H9 (cell line): ENCODE data around the gene PROKR1. TPM values are rescaled to one million over a fixed set of nuclear protein-coding genes. Genes with fewer than 3 reads are reported as not detected.

Source experiments
- DNase-seq: peaks from one replicate; pipeline ENCODE4 v3.0.0-alpha.2; 2017
- H2AFZ ChIP-seq: one replicate; pipeline ENCODE4 v1.6.1; 2013; ENCODE audit warnings: mild to moderate bottlenecking, low read length, control low read depth, moderate library complexity
- H2AK5ac ChIP-seq: 2 replicates; pipeline ENCODE4 v1.6.1; 2013; ENCODE audit warnings: low read length, control low read depth, mixed read lengths; ENCODE audit not compliant: insufficient read length
- H2BK120ac ChIP-seq: one replicate; pipeline ENCODE4 v1.6.1; 2013; ENCODE audit warnings: low read depth, mild to moderate bottlenecking, low read length, control low read depth, inconsistent platforms; ENCODE audit not compliant: poor library complexity, severe bottlenecking
- H2BK12ac ChIP-seq: 2 replicates; pipeline ENCODE4 v1.6.1; 2013; ENCODE audit warnings: low read length, control low read depth, mixed read lengths, low read depth; ENCODE audit not compliant: insufficient read length
- H2BK15ac ChIP-seq: 2 replicates; pipeline ENCODE4 v1.6.1; 2013; ENCODE audit warnings: low read depth, low read length, control low read depth
- H2BK20ac ChIP-seq: one replicate; pipeline ENCODE4 v1.6.1; 2013; ENCODE audit warnings: low read depth, mild to moderate bottlenecking, low read length, control low read depth, inconsistent platforms; ENCODE audit not compliant: poor library complexity, severe bottlenecking
- H2BK5ac ChIP-seq: 2 replicates; pipeline ENCODE4 v1.6.1; 2013; ENCODE audit warnings: low read length, control low read depth, mixed read lengths; ENCODE audit not compliant: insufficient read length
- H3K14ac ChIP-seq: 2 replicates; pipeline ENCODE4 v1.6.1; 2013; ENCODE audit warnings: low read length, control low read depth; ENCODE audit not compliant: insufficient read depth
- H3K18ac ChIP-seq: 2 replicates; pipeline ENCODE4 v1.6.1; 2013; ENCODE audit warnings: low read depth, mild to moderate bottlenecking, mixed read lengths, low read length, control low read depth; ENCODE audit not compliant: insufficient read length
- H3K23ac ChIP-seq: 2 replicates; pipeline ENCODE4 v1.6.1; 2013; ENCODE audit warnings: low read length, control low read depth, mixed read lengths, low read depth; ENCODE audit not compliant: insufficient read length
- H3K23me2 ChIP-seq: 2 replicates; pipeline ENCODE4 v1.6.1; 2013; ENCODE audit warnings: low read depth, mild to moderate bottlenecking, mixed read lengths, low read length, control low read depth; ENCODE audit not compliant: insufficient read length, poor library complexity, severe bottlenecking
- H3K27ac ChIP-seq: 2 replicates; pipeline ENCODE4 v1.5.1; 2013; ENCODE audit warnings: low read length, control low read depth, mixed read lengths, low read depth; ENCODE audit not compliant: insufficient read length
- H3K27me3 ChIP-seq: 2 replicates; pipeline ENCODE4 v1.6.1; 2013; ENCODE audit warnings: low read length, control low read depth, inconsistent platforms; ENCODE audit not compliant: insufficient read depth
- H3K4ac ChIP-seq: 2 replicates; pipeline ENCODE4 v1.6.1; 2013; ENCODE audit warnings: low read depth, mild to moderate bottlenecking, control low read depth, inconsistent platforms, low read length, moderate library complexity
- H3K4me1 ChIP-seq: 2 replicates; pipeline ENCODE4 v1.6.1; 2013; ENCODE audit warnings: low read length, control low read depth, inconsistent platforms; ENCODE audit not compliant: insufficient read depth
- H3K4me2 ChIP-seq: 2 replicates; pipeline ENCODE4 v1.6.1; 2013; ENCODE audit warnings: low read length, control low read depth, mixed read lengths; ENCODE audit not compliant: insufficient read length, insufficient read depth
- H3K56ac ChIP-seq: 2 replicates; pipeline ENCODE4 v1.6.1; 2013; ENCODE audit warnings: low read depth, mild to moderate bottlenecking, mixed read lengths, low read length, control low read depth; ENCODE audit not compliant: insufficient read length
- H3K79me1 ChIP-seq: 2 replicates; pipeline ENCODE4 v1.6.1; 2013; ENCODE audit warnings: low read depth, mild to moderate bottlenecking, moderate library complexity, low read length, control low read depth, inconsistent platforms; ENCODE audit not compliant: insufficient read depth, poor library complexity, severe bottlenecking
- H3K79me2 ChIP-seq: 2 replicates; pipeline ENCODE4 v1.6.1; 2013; ENCODE audit warnings: low read length, control low read depth, inconsistent platforms; ENCODE audit not compliant: insufficient read depth
- H3K9ac ChIP-seq: 2 replicates; pipeline ENCODE4 v1.6.1; 2013; ENCODE audit warnings: low read length, control low read depth, mixed read lengths; ENCODE audit not compliant: insufficient read length; ENCODE audit errors: extremely low read depth
- H3K9me3 ChIP-seq: one replicate; pipeline ENCODE4 v1.6.1; 2013; ENCODE audit warnings: low read depth, low read length, inconsistent platforms; ENCODE audit not compliant: control insufficient read depth
- H3T11ph ChIP-seq: one replicate; pipeline ENCODE4 v1.6.1; 2013; ENCODE audit warnings: mild to moderate bottlenecking, low read length, control low read depth, inconsistent platforms
- H4K20me1 ChIP-seq: one replicate; pipeline ENCODE4 v1.6.1; 2013; ENCODE audit not compliant: control insufficient read depth, insufficient read length, insufficient read depth
- H4K5ac ChIP-seq: 2 replicates; pipeline ENCODE4 v1.6.1; 2013; ENCODE audit warnings: low read depth, mild to moderate bottlenecking, mixed read lengths, low read length, control low read depth; ENCODE audit not compliant: insufficient read length
- H4K8ac ChIP-seq: replicated peaks from 2 replicates; pipeline ENCODE4 v1.6.1; 2013; ENCODE audit warnings: low read length, control low read depth, mixed read lengths, low read depth; ENCODE audit not compliant: insufficient read length
- H4K91ac ChIP-seq: 2 replicates; pipeline ENCODE4 v1.6.1; 2013; ENCODE audit warnings: low read depth, mild to moderate bottlenecking, moderate library complexity, mixed read lengths, low read length, control low read depth; ENCODE audit not compliant: insufficient read length
- H3K27ac Mint-ChIP-seq, 3 experiments: 2 replicates in 2 of 3; 3 replicates in 1 of 3; pipeline ENCODE4 v1.8.0; 2020 to 2021; ENCODE audit warnings: mixed read lengths in 3 of 3, mild to moderate bottlenecking in 1 of 3, moderate library complexity in 1 of 3
- H3K27me3 Mint-ChIP-seq: 2 replicates; pipeline ENCODE4 v1.8.0; 2021; ENCODE audit warnings: low read depth, mild to moderate bottlenecking, moderate library complexity, mixed read lengths
- H3K36me3 Mint-ChIP-seq, 3 experiments: 2 replicates in 2 of 3; 3 replicates in 1 of 3; pipeline ENCODE4 v1.8.0; 2020 to 2021; ENCODE audit warnings: low read depth in 3 of 3, mixed read lengths in 3 of 3; ENCODE audit not compliant: insufficient read depth in 1 of 3
- H3K4me1 Mint-ChIP-seq, 2 experiments: 2 replicates each; pipeline ENCODE4 v1.8.0; 2020; ENCODE audit warnings: mixed read lengths in 2 of 2
- H3K4me3 Mint-ChIP-seq, 2 experiments: 2 replicates in 1 of 2; 3 replicates in 1 of 2; pipeline ENCODE4 v1.8.0; 2020 to 2021; ENCODE audit warnings: mild to moderate bottlenecking in 2 of 2, mixed read lengths in 2 of 2, moderate library complexity in 1 of 2
- H3K9me3 Mint-ChIP-seq, 2 experiments: 2 replicates in 1 of 2; 3 replicates in 1 of 2; pipeline ENCODE4 v1.8.0; 2020; ENCODE audit warnings: mild to moderate bottlenecking in 2 of 2, mixed read lengths in 2 of 2, moderate library complexity in 1 of 2
- WGBS: extraction: QIAGEN DNeasy Blood & Tissue Kit; methylation state at CpG from one replicate; pipeline ENCODE4 v1.1.7; 2013; ENCODE audit warnings: missing lambda C conversion rate, low lambda C conversion rate, mixed read lengths; ENCODE audit not compliant: insufficient read length; ENCODE audit errors: extremely low coverage; 5-methylcytosine and 5-hydroxymethylcytosine counted together
- total RNA-seq: library from RNA; stranded (reverse); gene quantifications from 2 replicates; pipeline ENCODE4 v1.2.1, GENCODE V29; 2021
- TF ChIP-seq, protein P1 (sequence below): fragments of 200-600 bp; sonication (generic); conservative IDR thresholded peaks from 3 replicates; pipeline ENCODE4 v1.8.0; 2021; ENCODE audit warnings: antibody characterized with exemption, mild to moderate bottlenecking

Gene PROKR1
- total RNA-seq, 1 experiment from 2014 or later, result 1.5 TPM

DNA sequence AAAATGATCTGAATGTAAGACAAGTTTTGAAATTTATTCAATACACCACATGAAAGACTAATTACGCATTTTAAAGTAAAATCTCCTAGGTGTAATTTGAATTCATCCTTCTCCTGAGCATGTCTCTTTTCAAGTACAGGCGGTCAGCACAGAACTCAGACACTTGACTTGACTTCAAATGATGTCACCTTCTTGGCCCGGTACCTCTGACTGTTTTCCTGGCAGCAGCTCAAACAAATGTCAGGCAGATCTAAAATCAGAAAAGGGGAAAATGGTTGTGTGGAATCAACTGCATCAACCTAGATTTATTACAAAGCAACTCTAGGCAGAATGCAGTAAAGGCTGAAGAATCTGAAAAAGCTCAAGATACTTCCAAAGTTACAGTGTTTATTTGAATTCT, 11.4 kb upstream of the PROKR1 start:
- H3K23ac ChIP-seq, result no peak overlapping the region
- H4K8ac ChIP-seq, result no peak overlapping the region
- H3T11ph ChIP-seq, result no peak overlapping the region
- H3K79me1 ChIP-seq, result no peaks in the 10 kb centered on the region
- no peaks in the 10 kb centered on the region for H3K79me2 ChIP-seq
- H3K56ac ChIP-seq, result no peak overlapping the region
- Mint-ChIP-seq H3K27ac (no peak overlapping the region), H3K4me1 (peaks cover 8% of the 10 kb centered on the region in 2 experiments), H3K9me3 (peaks cover 3 to 5% of the 10 kb centered on the region in 2 experiments; a peak in 4 of 5 replicates), H3K36me3 (no peaks in the 10 kb centered on the region), H3K4me3 (no peak overlapping the region), H3K27me3 (no peaks in the 10 kb centered on the region; the same call in 1 of the 2 replicates)
- no peak overlapping the region for H4K5ac ChIP-seq
- no peak for DNase-seq
- TF ChIP-seq, protein P1, sequence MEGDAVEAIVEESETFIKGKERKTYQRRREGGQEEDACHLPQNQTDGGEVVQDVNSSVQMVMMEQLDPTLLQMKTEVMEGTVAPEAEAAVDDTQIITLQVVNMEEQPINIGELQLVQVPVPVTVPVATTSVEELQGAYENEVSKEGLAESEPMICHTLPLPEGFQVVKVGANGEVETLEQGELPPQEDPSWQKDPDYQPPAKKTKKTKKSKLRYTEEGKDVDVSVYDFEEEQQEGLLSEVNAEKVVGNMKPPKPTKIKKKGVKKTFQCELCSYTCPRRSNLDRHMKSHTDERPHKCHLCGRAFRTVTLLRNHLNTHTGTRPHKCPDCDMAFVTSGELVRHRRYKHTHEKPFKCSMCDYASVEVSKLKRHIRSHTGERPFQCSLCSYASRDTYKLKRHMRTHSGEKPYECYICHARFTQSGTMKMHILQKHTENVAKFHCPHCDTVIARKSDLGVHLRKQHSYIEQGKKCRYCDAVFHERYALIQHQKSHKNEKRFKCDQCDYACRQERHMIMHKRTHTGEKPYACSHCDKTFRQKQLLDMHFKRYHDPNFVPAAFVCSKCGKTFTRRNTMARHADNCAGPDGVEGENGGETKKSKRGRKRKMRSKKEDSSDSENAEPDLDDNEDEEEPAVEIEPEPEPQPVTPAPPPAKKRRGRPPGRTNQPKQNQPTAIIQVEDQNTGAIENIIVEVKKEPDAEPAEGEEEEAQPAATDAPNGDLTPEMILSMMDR, result no peak
- H2BK20ac ChIP-seq, result no peak overlapping the region
- no peaks in the 10 kb centered on the region for H3K23me2 ChIP-seq
- H4K91ac ChIP-seq, result no peak overlapping the region
- no peak overlapping the region for H3K9ac ChIP-seq
- H2BK5ac ChIP-seq, result no peak overlapping the region
- no peak overlapping the region for H3K14ac ChIP-seq
- H2BK120ac ChIP-seq, result no peak overlapping the region
- H3K4me1 ChIP-seq, result no peaks in the 10 kb centered on the region
- H3K18ac ChIP-seq, result no peak overlapping the region
- H4K20me1 ChIP-seq, result no peaks in the 10 kb centered on the region
- no peak overlapping the region for H3K27ac ChIP-seq
- H3K4ac ChIP-seq, result no peak overlapping the region
- no peak overlapping the region for H2BK12ac ChIP-seq
- no peak overlapping the region for H2AFZ ChIP-seq
- H2BK15ac ChIP-seq, result no peak overlapping the region
- H3K27me3 ChIP-seq, result no peaks in the 10 kb centered on the region
- no peak overlapping the region for H3K4me2 ChIP-seq
- H2AK5ac ChIP-seq, result no peak overlapping the region
- no peaks in the 10 kb centered on the region for H3K9me3 ChIP-seq
- WGBS, result no CpG with 5 or more reads among the region's 3 CpGs
